HG03175 (cell line): ENCODE results near the gene TBC1D14.

Source experiments
- ATAC-seq: cut with Tn5 transposase; IDR thresholded peaks from one replicate; pipeline ENCODE4 v1.9.1; 2021; ENCODE audit warnings: mild to moderate bottlenecking, moderate library complexity; ENCODE audit not compliant: unreplicated experiment

TBC1D14 gene

DNA sequence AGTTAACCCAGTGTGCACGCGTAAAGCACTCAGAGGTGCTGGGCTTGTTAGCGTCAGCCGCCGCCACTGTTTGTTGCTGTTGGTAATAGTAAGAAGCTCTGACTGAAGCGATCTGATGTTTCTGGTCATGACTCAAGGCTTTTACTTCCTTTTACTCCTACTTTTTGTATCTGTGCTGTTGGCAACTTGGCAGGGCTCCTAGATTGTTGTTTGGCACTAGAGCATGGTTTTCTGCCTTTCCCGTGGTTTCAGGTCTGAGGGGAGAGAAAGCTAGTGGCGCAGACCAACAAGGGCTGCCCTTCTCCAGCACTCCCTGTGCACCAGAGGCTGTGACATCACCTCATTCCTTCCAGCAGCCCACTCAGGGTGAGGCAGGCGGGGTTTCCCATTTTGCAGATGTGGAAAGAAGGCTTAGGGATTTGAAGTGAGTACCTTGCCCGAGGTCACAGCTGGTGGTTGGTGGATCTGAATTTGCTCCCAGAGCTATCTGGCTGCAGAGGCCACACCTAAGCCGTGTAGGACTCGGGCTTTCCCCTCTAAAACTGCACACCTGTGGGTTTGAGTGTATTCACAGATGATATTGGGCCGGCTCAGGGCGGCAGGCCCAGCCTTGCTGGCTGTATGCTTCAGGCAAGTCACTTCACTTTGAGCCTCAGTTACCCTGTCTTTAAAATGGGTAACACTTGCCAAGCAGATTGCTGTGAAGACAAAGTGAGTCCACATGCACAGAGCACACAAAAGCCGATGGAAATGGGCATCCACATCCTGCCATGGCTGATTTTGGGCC is 82.3 kb downstream of the TBC1D14 start:
- ATAC-seq: no peak

DNA sequence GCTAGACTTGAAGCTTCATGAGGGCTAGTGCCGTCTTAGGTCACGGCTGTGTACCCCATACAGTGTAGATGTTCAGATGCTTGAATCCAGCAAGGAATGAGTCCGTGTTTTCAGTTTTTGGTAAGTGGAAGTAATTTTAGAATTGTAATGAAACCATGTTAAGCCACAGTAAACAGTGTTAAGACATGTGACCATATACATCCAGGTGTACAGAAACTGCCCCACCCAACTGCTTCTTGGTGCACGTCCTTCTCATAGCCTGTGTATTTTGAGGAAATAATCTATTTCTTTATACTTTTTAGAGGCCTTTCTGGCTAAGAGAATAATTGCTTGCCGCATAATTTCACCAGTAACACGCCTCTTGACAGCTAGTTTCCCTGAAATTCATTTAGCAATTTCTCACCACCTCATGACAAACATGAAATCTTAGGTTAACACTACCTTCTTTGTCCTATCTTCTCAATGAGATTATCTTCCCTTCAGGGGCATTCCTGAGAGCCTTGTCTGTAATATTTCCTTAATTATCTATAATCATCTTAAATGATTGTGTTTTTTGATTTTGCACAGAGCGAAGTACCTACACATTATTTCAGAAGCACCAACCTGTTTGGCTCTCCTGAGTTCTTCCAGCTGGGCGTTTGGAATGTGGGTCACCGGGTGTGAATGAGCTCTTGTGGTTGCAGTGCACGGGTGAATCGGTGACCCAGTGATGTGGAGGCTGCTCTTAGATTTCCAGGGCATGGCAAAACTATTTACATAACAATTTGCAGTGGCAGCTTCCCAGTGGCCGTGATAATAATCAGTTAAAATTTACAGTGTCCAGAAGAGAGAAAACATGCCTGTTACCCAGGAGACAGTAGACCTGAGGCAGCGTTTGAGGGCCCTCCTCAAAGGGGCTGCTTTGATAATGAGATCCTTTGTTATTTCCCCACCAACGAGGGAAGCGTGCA is 83.4 kb downstream of the TBC1D14 start:
- no peak for ATAC-seq

DNA sequence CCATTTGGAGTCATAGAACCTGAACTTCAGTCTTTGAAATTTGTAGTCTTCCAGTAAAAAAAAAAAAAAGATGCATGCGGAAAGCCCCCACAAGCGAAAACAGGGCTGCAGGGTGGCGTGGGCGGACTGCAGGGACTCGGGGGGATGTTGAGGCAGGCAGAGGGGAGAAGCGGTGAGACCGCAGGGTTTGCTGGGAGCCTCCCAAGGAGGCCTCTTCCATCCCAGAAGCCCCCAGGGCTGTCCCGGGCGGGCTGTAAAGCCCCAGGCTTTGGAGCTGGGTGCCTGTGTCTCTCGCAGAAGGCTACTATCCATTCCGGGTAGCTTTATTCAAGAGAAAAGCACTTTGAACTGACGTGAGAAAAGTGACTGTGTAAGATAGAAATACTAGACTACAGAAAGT is 86.9 kb downstream of the TBC1D14 start:
- no peak for ATAC-seq

DNA sequence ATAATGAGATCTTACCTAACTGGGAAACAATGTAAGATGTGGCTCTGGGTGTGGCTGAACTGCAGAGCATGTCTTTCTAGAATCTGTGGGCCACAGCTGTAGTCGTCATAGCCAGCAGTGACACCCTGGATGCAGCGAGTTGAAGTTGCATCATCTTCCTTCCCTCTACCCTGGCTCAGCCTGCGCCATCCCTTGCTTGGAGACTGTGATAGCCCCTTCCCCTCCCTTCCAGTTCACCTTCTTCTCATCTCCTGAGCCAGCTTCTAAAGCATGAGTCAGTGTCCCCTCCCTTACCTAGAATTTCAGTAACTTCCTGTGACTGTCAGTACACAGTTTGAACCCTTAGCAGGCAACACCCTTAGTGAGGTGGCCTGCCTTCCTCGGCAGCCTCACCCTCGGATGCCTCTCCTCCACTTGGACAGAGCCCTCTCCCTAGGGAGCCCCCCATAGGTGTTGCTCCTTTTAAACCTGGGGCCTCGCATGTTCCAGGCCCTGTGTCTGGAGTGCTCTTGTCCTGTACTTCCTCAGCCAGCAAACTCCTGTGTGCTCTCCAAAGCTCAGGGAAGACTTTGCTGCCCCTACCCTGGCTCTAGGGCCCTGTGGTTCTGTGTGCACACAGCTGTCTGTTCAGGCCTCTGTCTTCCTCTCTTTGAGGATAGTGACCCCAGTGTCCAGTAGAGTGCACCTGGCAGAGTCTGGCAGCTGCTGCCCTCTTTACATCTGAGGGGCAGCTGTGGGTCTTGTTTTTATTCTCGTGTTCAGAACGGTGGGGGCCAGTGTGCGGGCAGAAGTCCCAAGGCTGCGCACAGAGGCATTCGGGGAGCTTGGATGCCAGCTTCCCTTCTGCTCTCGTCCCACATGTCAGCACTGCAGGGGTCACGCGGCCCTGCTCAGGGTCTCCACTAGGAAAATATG is 89.8 kb downstream of the TBC1D14 start:
- ATAC-seq: no peak

DNA sequence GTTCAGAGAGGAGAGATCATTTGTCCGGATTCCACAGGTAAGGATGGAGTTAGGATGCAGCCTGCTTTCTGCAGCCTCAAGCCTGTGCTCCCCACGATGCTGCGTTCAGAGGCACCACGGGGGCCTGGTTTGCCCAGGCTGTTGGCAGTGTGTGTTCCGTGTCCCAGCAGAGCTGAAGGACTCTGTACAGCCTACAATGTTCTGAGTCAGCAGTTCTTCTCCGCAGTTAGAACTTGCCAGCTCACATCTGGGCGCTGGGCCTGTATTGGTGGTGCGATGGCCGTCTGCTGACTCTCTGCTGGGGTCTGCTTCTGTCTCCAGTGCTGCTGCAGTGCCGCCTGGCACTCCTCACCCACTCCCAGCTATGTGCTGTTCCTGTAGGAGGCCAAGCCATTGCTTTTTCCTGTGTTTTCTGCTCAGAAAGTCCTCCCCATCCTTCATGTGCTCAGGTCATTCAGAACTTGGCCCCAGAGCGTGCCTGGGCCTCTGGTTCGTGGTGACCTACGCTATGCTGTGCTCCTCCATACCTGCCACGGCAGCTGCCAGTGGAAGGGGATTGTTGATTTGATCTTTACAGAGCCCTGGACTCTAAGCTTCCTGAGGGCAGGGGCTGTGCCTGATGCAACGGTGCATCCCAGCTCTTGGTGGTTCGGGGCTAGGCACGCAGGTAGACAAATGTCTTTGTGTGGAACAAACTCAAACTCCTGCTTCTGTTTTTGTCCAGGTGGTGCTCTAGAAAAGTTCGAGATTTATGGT is 91.0 kb downstream of the TBC1D14 start:
- no peak for ATAC-seq

DNA sequence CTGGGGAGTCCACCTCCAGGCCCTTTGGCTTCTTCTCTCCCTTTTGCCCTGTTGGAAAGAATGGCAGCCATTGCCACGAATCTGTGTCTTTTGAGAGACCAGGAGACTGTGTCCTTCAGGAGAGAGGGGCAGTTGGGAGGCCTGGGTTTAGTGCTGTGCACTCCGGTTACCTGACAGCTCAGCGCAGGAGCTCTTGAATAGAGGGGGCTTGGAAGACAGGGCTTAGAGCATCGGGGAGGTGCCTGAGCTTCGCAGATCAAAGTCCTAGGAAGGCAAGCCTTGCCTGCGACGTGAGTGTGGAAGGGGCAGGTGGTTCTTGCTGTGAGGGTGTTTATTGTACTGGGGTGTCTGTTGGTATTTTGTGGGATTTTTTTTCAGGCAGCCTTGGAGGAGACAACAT is 91.6 kb downstream of the TBC1D14 start:
- ATAC-seq: no peak

DNA sequence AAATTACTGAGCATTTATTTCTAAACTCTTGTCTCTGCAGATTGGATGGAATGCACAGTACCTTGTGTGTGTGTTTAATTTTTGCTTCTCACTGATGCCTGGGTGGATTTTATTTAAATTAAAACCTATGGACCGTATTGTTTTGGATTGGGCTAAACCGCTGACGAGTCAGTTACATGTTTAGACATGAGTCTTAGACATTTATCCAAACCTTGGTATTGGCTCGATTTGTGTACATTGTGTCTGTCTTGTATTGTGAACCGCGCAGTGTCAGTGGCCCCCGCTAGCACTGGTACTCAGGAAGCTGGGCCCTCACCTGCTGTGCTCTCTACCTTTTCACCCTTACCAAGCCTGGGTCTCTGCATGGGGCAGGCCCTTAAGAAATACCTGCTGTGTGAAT is 92.7 kb downstream of the TBC1D14 start:
- ATAC-seq: no peak

DNA sequence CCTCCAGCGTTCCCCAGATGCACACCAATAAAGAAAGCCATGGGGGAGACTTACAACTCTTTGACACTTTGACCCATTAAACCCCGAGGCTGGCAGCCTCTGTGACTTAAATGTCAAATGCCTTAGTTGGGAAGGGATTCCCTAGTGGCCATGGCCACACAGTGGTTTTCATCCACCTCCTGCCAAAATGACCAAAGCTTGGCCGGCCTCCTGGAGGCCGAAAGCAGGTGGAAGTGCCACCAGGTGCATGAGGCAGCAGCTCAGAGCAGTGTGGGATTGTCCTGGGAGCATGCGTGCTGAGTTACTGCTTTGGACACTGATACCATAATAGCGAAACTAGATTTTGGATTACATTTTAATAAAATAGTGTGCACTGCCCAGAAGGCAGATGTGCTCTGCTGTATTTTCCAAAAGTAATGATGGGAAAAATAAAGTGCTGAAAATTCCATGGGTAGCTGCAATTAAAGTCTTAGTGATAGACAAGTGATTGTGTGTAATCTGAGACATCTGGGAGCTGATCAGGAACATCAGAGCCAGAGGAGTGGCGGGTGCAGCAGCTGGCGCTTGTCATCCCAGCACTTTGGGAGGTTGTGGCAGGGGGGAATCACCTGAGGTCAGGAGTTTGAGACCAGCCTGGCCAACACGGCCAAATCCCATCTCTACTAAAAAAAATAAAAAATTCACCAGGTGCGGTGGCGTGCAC is 93.7 kb downstream of the TBC1D14 start:
- no peak for ATAC-seq

DNA sequence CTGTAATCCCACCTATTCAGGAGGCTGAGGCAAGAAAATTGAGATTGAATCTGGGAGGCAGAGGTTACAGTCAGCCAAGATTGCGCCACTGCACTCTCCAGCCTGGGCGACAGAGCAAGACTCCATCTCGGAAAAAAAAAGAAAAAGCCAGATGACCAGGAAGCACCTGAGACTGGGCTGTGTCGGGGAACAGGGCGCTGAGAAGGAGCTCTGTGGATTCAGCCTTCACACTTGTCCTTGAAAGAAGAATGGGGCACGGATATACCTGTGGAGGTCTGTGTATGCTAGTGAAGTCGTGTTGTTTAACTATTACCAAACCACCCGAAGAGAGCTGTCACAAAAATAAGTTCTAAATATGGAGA is 94.2 kb downstream of the TBC1D14 start:
- ATAC-seq: no peak

DNA sequence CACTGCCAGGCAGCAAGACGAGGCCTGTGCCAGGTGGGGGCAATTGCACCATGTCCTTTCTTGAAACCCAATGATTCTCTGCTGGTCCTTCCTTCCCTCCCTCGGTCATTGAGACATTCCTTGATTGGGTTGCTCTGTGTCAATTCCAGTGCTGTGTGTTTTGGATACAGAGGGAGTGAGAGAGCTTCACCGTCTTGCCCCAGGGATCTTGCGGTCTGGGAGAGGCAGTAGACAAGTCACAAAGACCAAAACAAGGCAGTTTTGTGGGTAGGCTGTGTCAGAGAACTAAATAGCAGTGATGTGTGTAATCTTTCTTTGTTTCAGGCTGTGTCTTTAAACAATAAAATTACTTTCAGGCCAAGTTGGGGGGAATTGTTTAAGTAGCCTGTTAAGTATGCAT is 94.7 kb downstream of the TBC1D14 start:
- ATAC-seq: no peak

DNA sequence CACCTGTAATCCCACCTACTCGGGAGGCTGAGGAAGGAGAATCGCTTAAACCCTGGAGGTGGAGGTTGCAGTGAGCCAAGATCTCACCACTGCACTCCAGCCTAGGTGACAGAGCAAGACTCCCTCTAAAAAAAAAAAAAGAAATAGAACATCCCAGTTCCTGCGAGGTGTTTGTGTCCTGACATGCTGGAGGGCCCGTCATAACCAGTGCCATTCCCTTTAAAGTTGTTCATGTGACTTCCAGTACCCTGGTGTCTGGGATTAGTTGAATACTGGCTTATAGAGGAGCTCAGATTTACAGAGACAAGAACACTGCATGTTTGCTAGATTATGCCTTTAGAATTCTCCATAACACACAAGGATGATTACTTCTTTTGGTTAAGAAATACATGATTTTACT is 95.9 kb downstream of the TBC1D14 start:
- ATAC-seq: no peak

DNA sequence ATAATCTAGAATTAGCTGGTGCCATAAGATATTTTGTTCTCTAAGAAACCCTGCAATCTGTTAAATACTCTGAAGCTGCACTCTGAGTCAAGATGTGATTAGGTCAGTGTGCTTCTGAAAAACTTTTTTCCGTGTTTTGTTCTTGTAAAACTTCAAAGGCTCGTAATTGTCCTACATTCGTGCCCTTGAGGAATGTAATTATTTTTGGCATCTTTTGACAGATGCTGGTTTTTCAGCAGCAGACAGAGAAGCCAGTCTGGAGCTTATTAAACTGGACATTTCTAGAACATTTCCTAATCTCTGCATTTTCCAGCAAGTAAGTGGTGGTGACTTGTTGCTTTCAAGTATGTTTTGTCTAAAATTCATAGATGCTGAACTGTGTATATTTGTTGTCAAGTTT is 96.8 kb downstream of the TBC1D14 start:
- ATAC-seq: no peak

DNA sequence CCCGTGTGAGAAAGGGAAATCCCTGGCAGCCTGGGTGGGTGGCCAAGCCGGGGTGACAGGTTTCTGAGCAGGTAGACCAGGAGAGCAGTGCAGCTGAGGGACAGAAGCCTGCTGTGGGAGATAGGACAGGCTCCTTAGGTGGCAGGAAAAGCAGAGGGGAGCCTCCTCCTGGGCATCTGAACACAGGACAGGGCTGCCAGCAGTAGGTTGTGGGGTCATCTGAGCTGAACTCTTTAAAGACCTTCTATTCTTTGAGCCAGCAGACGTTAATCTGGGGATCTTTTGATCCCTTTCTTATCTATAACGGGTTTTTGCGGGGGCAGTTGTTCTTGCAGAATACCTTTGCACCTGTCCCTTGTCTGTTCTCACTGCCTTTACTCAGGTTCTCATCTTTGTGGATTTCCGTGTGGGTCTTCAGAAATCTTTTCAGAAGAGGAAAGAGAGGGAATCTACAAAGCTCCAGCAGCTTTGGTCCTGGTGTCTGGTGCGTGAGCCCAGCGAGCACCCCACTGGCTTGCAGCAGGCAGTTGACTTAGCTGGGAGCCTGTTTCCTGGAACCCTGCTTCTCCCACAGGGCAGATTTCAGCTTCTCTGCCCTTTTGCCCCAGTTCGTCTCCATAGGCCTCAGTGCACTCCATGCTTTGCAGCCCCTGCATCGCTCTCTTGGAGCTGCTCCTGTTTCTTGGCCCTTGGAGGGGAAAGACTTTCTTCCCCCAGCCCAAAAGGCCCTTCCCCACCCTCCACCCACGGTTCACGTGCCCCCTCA is 97.7 kb downstream of the TBC1D14 start:
- no peak for ATAC-seq

DNA sequence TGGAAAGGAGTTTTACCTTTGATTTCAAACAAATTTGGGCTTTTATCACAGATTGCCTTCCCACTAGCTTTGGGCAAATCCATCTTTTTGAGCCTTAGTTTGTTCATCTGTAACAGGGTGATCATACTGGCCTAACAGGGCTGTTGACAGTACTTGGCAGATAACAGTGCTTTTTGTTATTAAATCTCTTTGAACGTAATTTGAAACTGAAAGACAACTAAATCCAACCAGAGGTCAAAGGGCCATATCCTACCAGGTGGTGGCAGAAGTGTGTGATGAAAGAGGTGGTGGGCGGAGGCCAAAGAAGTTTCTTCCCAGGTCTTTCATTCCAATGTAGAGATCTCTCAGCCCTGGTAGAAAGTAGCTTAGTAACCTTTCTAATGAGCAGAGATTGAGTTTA is 98.3 kb downstream of the TBC1D14 start:
- ATAC-seq: no peak

DNA sequence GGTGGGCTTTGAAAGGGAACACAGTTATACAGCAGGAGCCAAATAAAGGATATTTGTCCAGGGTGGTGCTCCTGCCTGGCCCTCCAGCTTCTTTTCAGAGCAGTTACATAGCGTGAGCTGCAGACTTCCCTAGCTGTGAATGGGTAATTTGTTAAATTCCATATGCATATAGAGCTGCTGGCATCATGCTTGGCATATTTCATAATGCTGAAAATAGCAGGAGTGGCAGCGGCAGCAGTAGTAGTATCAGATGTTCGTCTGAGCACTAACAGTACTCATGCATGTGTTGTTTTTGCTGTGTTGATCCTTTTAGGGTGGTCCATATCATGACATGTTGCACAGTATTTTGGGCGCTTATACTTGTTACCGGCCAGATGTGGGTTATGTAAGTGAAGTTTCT is 99.9 kb downstream of the TBC1D14 start:
- ATAC-seq: no peak

DNA sequence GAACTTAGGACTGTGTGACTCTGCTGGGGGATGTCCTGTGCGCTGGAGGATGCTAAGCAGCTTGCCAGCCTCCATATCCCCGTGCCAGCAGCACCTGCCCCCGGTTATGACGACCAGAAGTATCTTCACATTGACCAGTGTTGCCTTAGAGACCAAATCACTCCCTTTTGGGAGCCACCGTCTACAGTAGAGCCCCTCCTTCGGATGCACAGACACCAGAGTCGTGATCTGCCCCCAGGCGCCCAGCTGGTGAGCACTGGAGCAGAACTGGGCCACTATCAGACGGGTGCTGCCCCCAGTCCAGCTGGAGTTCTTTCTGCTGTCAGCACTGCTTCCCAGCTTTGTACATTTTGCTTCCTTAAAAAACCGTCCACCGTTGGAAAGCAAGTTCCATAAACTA is 103.5 kb downstream of the TBC1D14 start:
- ATAC-seq: no peak

DNA sequence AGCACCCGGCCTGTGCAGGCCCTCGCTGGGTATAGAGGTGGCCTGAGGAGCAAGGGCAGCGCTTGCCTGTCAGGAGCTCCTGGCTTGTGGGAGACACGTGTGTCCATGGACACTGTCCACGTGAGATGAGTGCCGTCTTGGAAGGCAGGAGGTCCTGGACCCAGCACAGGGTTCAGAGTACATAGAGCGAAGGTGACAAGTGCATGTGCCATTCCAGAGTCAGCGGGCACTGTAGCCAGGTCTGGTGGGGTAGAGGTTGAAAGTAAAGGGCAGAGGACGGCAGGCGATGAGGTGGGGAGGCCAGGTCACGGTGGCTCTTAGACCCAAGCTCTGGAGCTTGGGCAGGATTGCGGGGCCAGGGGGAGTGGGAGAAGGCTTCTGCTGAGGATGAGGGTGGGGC is 105.2 kb downstream of the TBC1D14 start:
- ATAC-seq: no peak

DNA sequence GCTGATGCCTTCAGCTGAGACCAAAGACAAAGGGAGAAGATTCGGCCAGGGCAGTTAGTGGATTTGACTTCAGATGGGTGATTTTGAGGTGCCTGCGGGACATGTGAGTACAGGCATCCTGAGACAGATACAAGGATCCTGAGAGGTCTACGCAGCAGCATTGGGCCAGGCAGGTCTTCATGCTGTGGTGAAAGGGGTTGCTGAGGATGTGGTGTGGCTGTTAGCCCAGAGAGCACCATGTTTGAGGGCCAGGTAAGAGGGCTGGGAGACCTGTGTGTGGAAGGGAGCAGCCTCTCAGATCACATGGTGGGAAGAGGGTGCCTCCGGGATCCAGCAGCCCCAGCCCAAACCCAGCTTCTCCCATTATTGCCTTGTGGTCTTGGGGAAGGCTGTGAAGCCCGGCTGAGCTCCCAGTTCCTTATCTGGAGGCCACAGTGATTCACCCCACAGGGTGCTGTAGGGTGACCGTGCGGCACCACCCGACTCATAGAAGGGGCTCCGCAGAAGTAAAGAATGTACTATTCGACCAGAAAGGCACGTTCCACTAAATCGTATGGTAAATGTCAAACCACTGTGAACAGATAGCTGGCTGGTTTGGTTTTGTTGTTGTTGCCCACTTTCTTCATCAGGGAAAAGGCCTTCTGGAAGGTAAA is 105.9 kb downstream of the TBC1D14 start:
- no peak for ATAC-seq

DNA sequence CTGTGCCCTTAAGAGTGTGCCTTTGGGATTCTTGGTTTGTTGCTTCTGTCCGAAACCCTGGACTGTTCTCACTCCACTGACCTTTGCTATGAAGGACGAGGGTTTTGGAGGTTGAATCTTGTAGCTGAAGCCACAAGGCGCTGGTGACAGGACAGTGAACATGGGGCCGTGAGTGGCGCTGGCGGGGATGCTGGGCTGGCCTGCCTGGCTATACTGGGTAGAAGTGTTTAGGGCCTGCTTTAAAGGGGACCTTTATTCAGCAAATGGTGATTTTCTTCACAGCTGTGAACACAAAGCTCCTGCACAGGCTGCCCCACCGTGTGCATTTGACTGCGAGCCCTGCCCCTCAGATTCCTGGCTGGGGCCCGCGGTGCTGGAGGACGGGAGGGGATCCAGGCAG is 106.5 kb downstream of the TBC1D14 start:
- no peak for ATAC-seq
